ENCODE results near the gene TMEM253. TPM values are rescaled to one million over a fixed set of nuclear protein-coding genes. Genes with fewer than 3 reads are reported as not detected.

The TMEM253 gene
- total and polyA plus RNA-seq, 9 of the 15 experiments (the other 6 are each of a cell fraction or from before 2014, with no cell fraction given) = 0.11 to 0.61 (median 0.26) TPM; not detected in 3

DNA sequence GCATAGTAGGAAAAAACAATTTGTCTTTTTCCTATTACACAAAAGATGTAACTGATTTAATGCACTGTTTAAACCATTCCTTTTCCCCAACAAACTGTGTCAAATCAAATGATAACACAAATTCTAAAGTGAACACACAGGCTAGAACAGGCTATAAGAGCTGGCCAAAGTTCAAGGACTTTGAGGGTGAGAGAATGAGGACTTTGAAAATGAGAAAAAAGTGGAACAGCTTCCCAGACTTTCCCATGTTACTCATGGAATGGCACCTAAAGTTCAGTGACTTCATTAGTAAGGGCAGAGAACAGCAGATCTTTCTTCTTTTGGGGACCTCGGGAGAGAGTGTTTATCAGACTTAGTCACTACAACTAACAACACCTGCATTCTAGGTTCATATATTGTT, 22.6 kb downstream of the TMEM253 start:
- Histone ChIP-seq H3K79me2 (ENCODE audit: control insufficient read depth, insufficient read depth, low read length) (no peaks in the 10 kb centered on the region), H3K9ac (ENCODE audit: insufficient read depth in 1 of 2, low read depth in 2 of 2, low read length in 2 of 2) (no peak overlapping the region), H3K9me1 (ENCODE audit: control insufficient read depth, insufficient read depth, low read length) (no peaks in the 10 kb centered on the region), H3K4me2 (ENCODE audit: insufficient read depth, low read length) (no peak overlapping the region), H3K4me3 (no peak overlapping the region), H4K20me1 (replicated peaks; ENCODE audit: control insufficient read depth, insufficient read depth, low read length) (no peaks in the 10 kb centered on the region), H3K4me1 (replicated peaks in 1 of 2; ENCODE audit: control insufficient read depth in 2 of 2, insufficient read depth in 2 of 2, low read length in 2 of 2) (no peaks in the 10 kb centered on the region; a peak in 1 of 5 replicates), H3K27me3 (ENCODE audit: control insufficient read depth in 2 of 2, insufficient read depth in 2 of 2, low read length in 2 of 2) (no peaks in the 10 kb centered on the region), H3K9me3 (replicated peaks; ENCODE audit: control insufficient read depth, insufficient read depth, low read depth, low read length) (no peaks in the 10 kb centered on the region), H3K27ac (ENCODE audit: extremely low read depth, low read depth, low read length) (no peak overlapping the region), H3K36me3 (ENCODE audit: control insufficient read depth, insufficient read depth, low read length) (no peaks in the 10 kb centered on the region), H2AFZ (ENCODE audit: low read depth, low read length) (no peak overlapping the region; the same call in 1 of the 2 replicates)
- ATAC-seq (no peak), FAIRE-seq (no peak), DNase-seq (ENCODE audit: extremely low read depth in 1 of 4, low spot score in 3 of 4) (no peak)
- BruUV-seq (replicated peaks) = no TSS peak
- 18% methylated on average over 1 of the region's 1 CpG for WGBS (ENCODE audit: insufficient coverage, low coverage, missing lambda C conversion rate)
- POLR2A ChIA-PET = interaction anchor here (1.3 kb wide), 1 partner anchor 23 kb away, joined by 4 read pairs; no protein-coding TSS in a partner anchor
- CTCF ChIA-PET (ENCODE audit: low intra/inter-chr PET ratio) = no interaction called here
- in situ Hi-C loops (cut with MboI) (no loop called here), intact Hi-C loops (cut with micrococcal nuclease) (no loop called here)
- TF ChIP-seq ZKSCAN1 (IDR thresholded peaks at IDR 0.05; ENCODE audit: low read depth, low read length) (no peak), NR1H2 (CRISPR knock-in tag; IDR thresholded peaks at IDR 0.05) (no peak), KLF10 (CRISPR knock-in tag; IDR thresholded peaks at IDR 0.05) (no peak), ZNF12 (CRISPR knock-in tag; IDR thresholded peaks at IDR 0.05) (no peak), IRF2 (CRISPR knock-in tag; IDR thresholded peaks at IDR 0.05) (no peak), NFE2L1 (tag; IDR thresholded peaks at IDR 0.05; ENCODE audit: borderline replicate concordance, low read depth) (no peak), ESRRA (IDR thresholded peaks at IDR 0.05; ENCODE audit: borderline replicate concordance, low read depth) (no peak), SMAD2 (IDR thresholded peaks at IDR 0.05; ENCODE audit: low read depth, low read length) (no peak)
- TF ChIP-seq, protein P1, sequence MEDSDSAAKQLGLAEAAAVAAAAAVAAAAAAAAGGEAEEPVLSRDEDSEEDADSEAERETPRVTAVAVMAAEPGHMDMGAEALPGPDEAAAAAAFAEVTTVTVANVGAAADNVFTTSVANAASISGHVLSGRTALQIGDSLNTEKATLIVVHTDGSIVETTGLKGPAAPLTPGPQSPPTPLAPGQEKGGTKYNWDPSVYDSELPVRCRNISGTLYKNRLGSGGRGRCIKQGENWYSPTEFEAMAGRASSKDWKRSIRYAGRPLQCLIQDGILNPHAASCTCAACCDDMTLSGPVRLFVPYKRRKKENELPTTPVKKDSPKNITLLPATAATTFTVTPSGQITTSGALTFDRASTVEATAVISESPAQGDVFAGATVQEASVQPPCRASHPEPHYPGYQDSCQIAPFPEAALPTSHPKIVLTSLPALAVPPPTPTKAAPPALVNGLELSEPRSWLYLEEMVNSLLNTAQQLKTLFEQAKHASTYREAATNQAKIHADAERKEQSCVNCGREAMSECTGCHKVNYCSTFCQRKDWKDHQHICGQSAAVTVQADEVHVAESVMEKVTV (CRISPR knock-in tag; IDR thresholded peaks at IDR 0.05) = no peak
- TF ChIP-seq, protein P2, sequence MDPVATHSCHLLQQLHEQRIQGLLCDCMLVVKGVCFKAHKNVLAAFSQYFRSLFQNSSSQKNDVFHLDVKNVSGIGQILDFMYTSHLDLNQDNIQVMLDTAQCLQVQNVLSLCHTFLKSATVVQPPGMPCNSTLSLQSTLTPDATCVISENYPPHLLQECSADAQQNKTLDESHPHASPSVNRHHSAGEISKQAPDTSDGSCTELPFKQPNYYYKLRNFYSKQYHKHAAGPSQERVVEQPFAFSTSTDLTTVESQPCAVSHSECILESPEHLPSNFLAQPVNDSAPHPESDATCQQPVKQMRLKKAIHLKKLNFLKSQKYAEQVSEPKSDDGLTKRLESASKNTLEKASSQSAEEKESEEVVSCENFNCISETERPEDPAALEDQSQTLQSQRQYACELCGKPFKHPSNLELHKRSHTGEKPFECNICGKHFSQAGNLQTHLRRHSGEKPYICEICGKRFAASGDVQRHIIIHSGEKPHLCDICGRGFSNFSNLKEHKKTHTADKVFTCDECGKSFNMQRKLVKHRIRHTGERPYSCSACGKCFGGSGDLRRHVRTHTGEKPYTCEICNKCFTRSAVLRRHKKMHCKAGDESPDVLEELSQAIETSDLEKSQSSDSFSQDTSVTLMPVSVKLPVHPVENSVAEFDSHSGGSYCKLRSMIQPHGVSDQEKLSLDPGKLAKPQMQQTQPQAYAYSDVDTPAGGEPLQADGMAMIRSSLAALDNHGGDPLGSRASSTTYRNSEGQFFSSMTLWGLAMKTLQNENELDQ (CRISPR knock-in tag; IDR thresholded peaks at IDR 0.05; ENCODE audit: borderline replicate concordance) = no peak
- TF ChIP-seq, protein P3, sequence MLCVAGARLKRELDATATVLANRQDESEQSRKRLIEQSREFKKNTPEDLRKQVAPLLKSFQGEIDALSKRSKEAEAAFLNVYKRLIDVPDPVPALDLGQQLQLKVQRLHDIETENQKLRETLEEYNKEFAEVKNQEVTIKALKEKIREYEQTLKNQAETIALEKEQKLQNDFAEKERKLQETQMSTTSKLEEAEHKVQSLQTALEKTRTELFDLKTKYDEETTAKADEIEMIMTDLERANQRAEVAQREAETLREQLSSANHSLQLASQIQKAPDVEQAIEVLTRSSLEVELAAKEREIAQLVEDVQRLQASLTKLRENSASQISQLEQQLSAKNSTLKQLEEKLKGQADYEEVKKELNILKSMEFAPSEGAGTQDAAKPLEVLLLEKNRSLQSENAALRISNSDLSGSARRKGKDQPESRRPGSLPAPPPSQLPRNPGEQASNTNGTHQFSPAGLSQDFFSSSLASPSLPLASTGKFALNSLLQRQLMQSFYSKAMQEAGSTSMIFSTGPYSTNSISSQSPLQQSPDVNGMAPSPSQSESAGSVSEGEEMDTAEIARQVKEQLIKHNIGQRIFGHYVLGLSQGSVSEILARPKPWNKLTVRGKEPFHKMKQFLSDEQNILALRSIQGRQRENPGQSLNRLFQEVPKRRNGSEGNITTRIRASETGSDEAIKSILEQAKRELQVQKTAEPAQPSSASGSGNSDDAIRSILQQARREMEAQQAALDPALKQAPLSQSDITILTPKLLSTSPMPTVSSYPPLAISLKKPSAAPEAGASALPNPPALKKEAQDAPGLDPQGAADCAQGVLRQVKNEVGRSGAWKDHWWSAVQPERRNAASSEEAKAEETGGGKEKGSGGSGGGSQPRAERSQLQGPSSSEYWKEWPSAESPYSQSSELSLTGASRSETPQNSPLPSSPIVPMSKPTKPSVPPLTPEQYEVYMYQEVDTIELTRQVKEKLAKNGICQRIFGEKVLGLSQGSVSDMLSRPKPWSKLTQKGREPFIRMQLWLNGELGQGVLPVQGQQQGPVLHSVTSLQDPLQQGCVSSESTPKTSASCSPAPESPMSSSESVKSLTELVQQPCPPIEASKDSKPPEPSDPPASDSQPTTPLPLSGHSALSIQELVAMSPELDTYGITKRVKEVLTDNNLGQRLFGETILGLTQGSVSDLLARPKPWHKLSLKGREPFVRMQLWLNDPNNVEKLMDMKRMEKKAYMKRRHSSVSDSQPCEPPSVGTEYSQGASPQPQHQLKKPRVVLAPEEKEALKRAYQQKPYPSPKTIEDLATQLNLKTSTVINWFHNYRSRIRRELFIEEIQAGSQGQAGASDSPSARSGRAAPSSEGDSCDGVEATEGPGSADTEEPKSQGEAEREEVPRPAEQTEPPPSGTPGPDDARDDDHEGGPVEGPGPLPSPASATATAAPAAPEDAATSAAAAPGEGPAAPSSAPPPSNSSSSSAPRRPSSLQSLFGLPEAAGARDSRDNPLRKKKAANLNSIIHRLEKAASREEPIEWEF (CRISPR knock-in tag; IDR thresholded peaks at IDR 0.05) = no peak
- TF ChIP-seq, protein P4, sequence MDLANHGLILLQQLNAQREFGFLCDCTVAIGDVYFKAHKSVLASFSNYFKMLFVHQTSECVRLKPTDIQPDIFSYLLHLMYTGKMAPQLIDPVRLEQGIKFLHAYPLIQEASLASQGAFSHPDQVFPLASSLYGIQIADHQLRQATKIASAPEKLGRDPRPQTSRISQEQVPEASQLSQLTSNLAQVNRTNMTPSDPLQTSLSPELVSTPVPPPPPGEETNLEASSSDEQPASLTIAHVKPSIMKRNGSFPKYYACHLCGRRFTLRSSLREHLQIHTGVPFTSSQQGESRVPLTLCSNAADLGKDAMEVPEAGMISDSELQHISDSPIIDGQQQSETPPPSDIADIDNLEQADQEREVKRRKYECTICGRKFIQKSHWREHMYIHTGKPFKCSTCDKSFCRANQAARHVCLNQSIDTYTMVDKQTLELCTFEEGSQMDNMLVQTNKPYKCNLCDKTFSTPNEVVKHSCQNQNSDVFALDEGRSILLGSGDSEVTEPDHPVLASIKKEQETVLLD (IDR thresholded peaks at IDR 0.05) = no peak

Data from K562 (cell line).